Keratinocyte (primary cell): ENCODE measurements around the gene VAMP1. TPM values are rescaled to one million over a fixed set of nuclear protein-coding genes. Genes with fewer than 3 reads are reported as not detected.

Source experiments
- DNase-seq: peaks from one replicate; pipeline ENCODE4 v3.0.0-alpha.2; 2011; ENCODE audit warnings: low read depth, missing footprints, low spot score
- FAIRE-seq: peaks from 2 replicates; lab custom pipeline; 2011; peaks lifted over from hg19 to GRCh38; lab: Jason Lieb, UNC
- H2AFZ ChIP-seq: 2 replicates; pipeline ENCODE4 v1.6.0; 2012; ENCODE audit warnings: low read length, control low read depth, inconsistent platforms; ENCODE audit not compliant: control insufficient read depth
- H3K27ac ChIP-seq: 2 replicates; pipeline ENCODE4 v1.5.1; 2011; ENCODE audit warnings: low read length; ENCODE audit not compliant: control insufficient read depth, insufficient read depth
- H3K27me3 ChIP-seq: 3 replicates; pipeline ENCODE4 v1.6.0; 2011; ENCODE audit warnings: low read length; ENCODE audit not compliant: control insufficient read depth, insufficient read depth; ENCODE audit errors: extremely low read depth
- H3K36me3 ChIP-seq, 2 experiments: 2 replicates in 1 of 2; 3 replicates in 1 of 2; pipeline ENCODE4 v1.5.1; 2011; ENCODE audit warnings: low read length in 2 of 2, mild to moderate bottlenecking in 1 of 2; ENCODE audit not compliant: control insufficient read depth in 2 of 2, insufficient read depth in 2 of 2; ENCODE audit errors: extremely low read depth in 1 of 2
- H3K4me1 ChIP-seq: 3 replicates; pipeline ENCODE4 v1.5.1; 2011; ENCODE audit warnings: low read length; ENCODE audit not compliant: control insufficient read depth, insufficient read depth; ENCODE audit errors: extremely low read depth
- H3K4me2 ChIP-seq: 3 replicates; pipeline ENCODE4 v1.6.0; 2011; ENCODE audit warnings: low read depth, low read length; ENCODE audit not compliant: control insufficient read depth, insufficient read depth; ENCODE audit errors: extremely low read depth
- H3K4me3 ChIP-seq, 3 experiments: fragments of 200-600 bp in 1 of 3; sonication (generic) in 1 of 3; 2 replicates in 2 of 3; 3 replicates in 1 of 3; pipeline ENCODE4 v1.5.1; 2011 to 2016; ENCODE audit warnings: low read length in 3 of 3, mild to moderate bottlenecking in 3 of 3, control low read depth in 2 of 3, inconsistent platforms in 1 of 3, low read depth in 1 of 3, mixed read lengths in 1 of 3, mixed run types in 1 of 3, moderate library complexity in 1 of 3; ENCODE audit not compliant: control insufficient read depth in 2 of 3, insufficient read depth in 2 of 3; ENCODE audit errors: extremely low read depth in 1 of 3
- H3K79me2 ChIP-seq: 2 replicates; pipeline ENCODE4 v1.6.0; 2012; ENCODE audit warnings: low read length; ENCODE audit not compliant: control insufficient read depth, insufficient read depth
- H3K9ac ChIP-seq: 3 replicates; pipeline ENCODE4 v1.6.0; 2011; ENCODE audit warnings: low read length; ENCODE audit not compliant: control insufficient read depth, insufficient read depth; ENCODE audit errors: extremely low read depth
- H3K9me1 ChIP-seq: 3 replicates; pipeline ENCODE4 v1.6.0; 2011; ENCODE audit warnings: low read length; ENCODE audit not compliant: control insufficient read depth, insufficient read depth; ENCODE audit errors: extremely low read depth
- H3K9me3 ChIP-seq: 2 replicates; pipeline ENCODE4 v1.5.1; 2012; ENCODE audit warnings: low read depth, low read length; ENCODE audit not compliant: control insufficient read depth
- H4K20me1 ChIP-seq: 3 replicates; pipeline ENCODE4 v1.6.0; 2011; ENCODE audit warnings: low read length; ENCODE audit not compliant: control insufficient read depth, insufficient read depth; ENCODE audit errors: extremely low read depth
- CTCF ChIP-seq, 3 experiments: IDR thresholded peaks in 1 of 3; conservative IDR thresholded peaks in 1 of 3; optimal IDR thresholded peaks in 1 of 3; 2 replicates in 2 of 3; 3 replicates in 1 of 3; pipeline versions ENCODE3 to v1.5.1; 2011; ENCODE audit warnings: low read length in 3 of 3, mild to moderate bottlenecking in 3 of 3, moderate library complexity in 2 of 3, control low read depth in 1 of 3, inconsistent platforms in 1 of 3; ENCODE audit not compliant: insufficient read depth in 2 of 3; ENCODE audit errors: extremely low read depth in 1 of 3
- EZH2 ChIP-seq: IDR thresholded peaks from one replicate; pipeline ENCODE4 v1.6.1; 2012; ENCODE audit warnings: inconsistent platforms, mild to moderate bottlenecking, low read length, moderate library complexity
- dilution Hi-C: fragments of 300-500 bp; cut with MboI; formaldehyde crosslinking; loops from one replicate; pipeline ENCODE4 v1.7.0; 2020; ENCODE audit warnings: low sequenced_read_pairs; ENCODE audit not compliant: extremely low pct_ligation_motif_present
- polyA plus RNA-seq, 5 experiments: library from polyadenylated mRNA; depleted of rRNA in 3 of 5; stranded (reverse) in 3 of 5; stranded (forward) in 1 of 5; unstranded in 1 of 5; fragments of >200 nt; gene quantifications; 1 replicate in 1 of 5; 2 replicates in 3 of 5; 3 replicates in 1 of 5; pipeline versions ENCODE4 v1.2.1 to v1.2.3, GENCODE V29; 2011 to 2012; ENCODE audit warnings: missing spikeins in 2 of 5, low read depth in 1 of 5, low replicate concordance in 1 of 5

Gene VAMP1
- polyA plus RNA-seq, 1 donor (not counting 4 experiments of a cell fraction or from before 2014, with no cell fraction given): 6.7 TPM

- no peaks in the 10 kb centered on the region for H3K9me3 ChIP-seq
- H3K4me1 ChIP-seq: peaks cover 18% of the 10 kb centered on the region
- no peak overlapping the region for H2AFZ ChIP-seq
- H3K79me2 ChIP-seq: peaks cover 3% of the 10 kb centered on the region
- H4K20me1 ChIP-seq: no peaks in the 10 kb centered on the region
- no peak overlapping the region for H3K4me2 ChIP-seq
- TF ChIP-seq EZH2 (no peak), CTCF (optimal IDR thresholded peaks at IDR 0.05 in 1 of 3, IDR thresholded peaks at IDR 0.05 in 1 of 3, conservative IDR thresholded peaks at IDR 0.05 in 1 of 3; ENCODE audit: extremely low read depth in 1 of 3, insufficient read depth in 2 of 3, low read length in 3 of 3) (no peak)
- no peaks in the 10 kb centered on the region for H3K27me3 ChIP-seq
- H3K36me3 ChIP-seq: peaks cover 10 to 14% of the 10 kb centered on the region in 2 experiments
- no peak overlapping the region for H3K4me3 ChIP-seq
- H3K9me1 ChIP-seq: no peaks in the 10 kb centered on the region
- H3K27ac ChIP-seq: no peak overlapping the region
- no peak overlapping the region for H3K9ac ChIP-seq
- FAIRE-seq (no peak), DNase-seq (no peak)
- dilution Hi-C loops: no loop called here
Measured at GRCh38 chr12:6466184-6466573, 4.3 kb downstream of the VAMP1 start.

GRCh38 chr12:6465467-6466183, 4.9 kb downstream of the VAMP1 start:
- Histone ChIP-seq H3K9me1 (no peaks in the 10 kb centered on the region), H3K27ac (no peak overlapping the region), H3K36me3 (peaks cover 10 to 20% of the 10 kb centered on the region in 2 experiments), H3K9me3 (no peaks in the 10 kb centered on the region), H3K9ac (no peak overlapping the region), H3K4me3 (no peak overlapping the region), H4K20me1 (no peaks in the 10 kb centered on the region), H2AFZ (no peak overlapping the region), H3K27me3 (no peaks in the 10 kb centered on the region), H3K4me1 (peaks cover 15% of the 10 kb centered on the region), H3K4me2 (no peak overlapping the region), H3K79me2 (peaks cover 3% of the 10 kb centered on the region)
- FAIRE-seq (peak; percentile 17), DNase-seq (no peak)
- TF ChIP-seq EZH2: no peak
- peak; percentile 66 to 91 (median 81) for TF ChIP-seq CTCF (optimal IDR thresholded peaks at IDR 0.05 in 1 of 3, IDR thresholded peaks at IDR 0.05 in 1 of 3, conservative IDR thresholded peaks at IDR 0.05 in 1 of 3; ENCODE audit: extremely low read depth in 1 of 3, insufficient read depth in 2 of 3, low read length in 3 of 3)
- dilution Hi-C loops: no loop called here
